SK-N-SH (cell line): ENCODE data around the gene DNAJC16.

Experiments
- GABPA ChIP-seq: IDR thresholded peaks from 2 replicates; pipeline ENCODE4 v1.4.0; 2012; ENCODE audit warnings: low read depth, mild to moderate bottlenecking
- GATA2 ChIP-seq: sonication (generic); formaldehyde crosslinking; IDR thresholded peaks from 2 replicates; pipeline ENCODE4 v1.5.0; 2020; ENCODE audit warnings: mild to moderate bottlenecking, missing genetic modification reagents
- JUND ChIP-seq: IDR thresholded peaks from 2 replicates; pipeline ENCODE4 v1.4.0; 2012
- MAX ChIP-seq: IDR thresholded peaks from 2 replicates; pipeline ENCODE4 v1.4.0; 2012; ENCODE audit warnings: low read depth
- RXRA ChIP-seq: IDR thresholded peaks from 2 replicates; pipeline ENCODE4 v1.4.0; 2012; ENCODE audit warnings: low read depth, mild to moderate bottlenecking, borderline replicate concordance
- TAF1 ChIP-seq: IDR thresholded peaks from 2 replicates; pipeline ENCODE4 v1.6.1; 2012; ENCODE audit warnings: low read depth, mild to moderate bottlenecking, low read length, moderate library complexity, borderline replicate concordance
- TF ChIP-seq, protein P1 (sequence below): fragments of 200-600 bp; sonication (generic); IDR thresholded peaks from 2 replicates; pipeline ENCODE4 v1.6.1; 2017; ENCODE audit warnings: antibody characterized with exemption, mild to moderate bottlenecking, moderate library complexity

GRCh38 chr1:15595809-15596617, 69.4 kb downstream of the DNAJC16 start:
- TF ChIP-seq, protein P1, sequence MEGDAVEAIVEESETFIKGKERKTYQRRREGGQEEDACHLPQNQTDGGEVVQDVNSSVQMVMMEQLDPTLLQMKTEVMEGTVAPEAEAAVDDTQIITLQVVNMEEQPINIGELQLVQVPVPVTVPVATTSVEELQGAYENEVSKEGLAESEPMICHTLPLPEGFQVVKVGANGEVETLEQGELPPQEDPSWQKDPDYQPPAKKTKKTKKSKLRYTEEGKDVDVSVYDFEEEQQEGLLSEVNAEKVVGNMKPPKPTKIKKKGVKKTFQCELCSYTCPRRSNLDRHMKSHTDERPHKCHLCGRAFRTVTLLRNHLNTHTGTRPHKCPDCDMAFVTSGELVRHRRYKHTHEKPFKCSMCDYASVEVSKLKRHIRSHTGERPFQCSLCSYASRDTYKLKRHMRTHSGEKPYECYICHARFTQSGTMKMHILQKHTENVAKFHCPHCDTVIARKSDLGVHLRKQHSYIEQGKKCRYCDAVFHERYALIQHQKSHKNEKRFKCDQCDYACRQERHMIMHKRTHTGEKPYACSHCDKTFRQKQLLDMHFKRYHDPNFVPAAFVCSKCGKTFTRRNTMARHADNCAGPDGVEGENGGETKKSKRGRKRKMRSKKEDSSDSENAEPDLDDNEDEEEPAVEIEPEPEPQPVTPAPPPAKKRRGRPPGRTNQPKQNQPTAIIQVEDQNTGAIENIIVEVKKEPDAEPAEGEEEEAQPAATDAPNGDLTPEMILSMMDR = no peak
- TF ChIP-seq JUND (no peak), GATA2 (no peak), TAF1 (no peak), GABPA (no peak), MAX (no peak), RXRA (no peak)
